Measurements from ENCODE around the gene KIAA1671.
"Not testable (repeated sequence)": the region's sequence is repeated elsewhere in the genome, so short reads cannot be mapped to it uniquely, and the experiment has no call there.

KIAA1671 gene

GRCh38 chr22:25177226-25177625 is 224.7 kb downstream of the KIAA1671 start:
- DNase-seq: no peak

GRCh38 chr22:25177895-25178294 is 225.4 kb downstream of the KIAA1671 start:
- DNase-seq: no peak

- DNase-seq: not testable (repeated sequence)
Observed at GRCh38 chr22:25178348-25178747, 225.8 kb downstream of the KIAA1671 start.

- DNase-seq: not testable (repeated sequence)
Observed at GRCh38 chr22:25178869-25179631, 226.5 kb downstream of the KIAA1671 start.

GRCh38 chr22:25182131-25183110 is 229.9 kb downstream of the KIAA1671 start:
- no peak for DNase-seq

GRCh38 chr22:25183949-25184619 is 231.6 kb downstream of the KIAA1671 start:
- DNase-seq: no peak

- no peak for DNase-seq
Observed at GRCh38 chr22:25186140-25186539, 233.6 kb downstream of the KIAA1671 start.

GRCh38 chr22:25187469-25187868 is 235.0 kb downstream of the KIAA1671 start:
- no peak for DNase-seq

GRCh38 chr22:25192406-25192805 is 239.9 kb downstream of the KIAA1671 start:
- no peak for DNase-seq

- DNase-seq: no peak
Observed at GRCh38 chr22:25193130-25193529, 240.6 kb downstream of the KIAA1671 start.

- no peak for DNase-seq
Observed at GRCh38 chr22:25193548-25193947, 241.0 kb downstream of the KIAA1671 start.

GRCh38 chr22:25196326-25196725 is 243.8 kb downstream of the KIAA1671 start:
- DNase-seq: no peak

- DNase-seq: no peak
Observed at GRCh38 chr22:25197340-25197739, 244.8 kb downstream of the KIAA1671 start.

GRCh38 chr22:25199731-25200520 is 247.4 kb downstream of the KIAA1671 start, which contains the start of gene CRYBB3:
Gene CRYBB3 (plus strand): TSS chr22:25199858. CDS start chr22:25201397, 1,539 bp downstream.
- DNase-seq: no peak

- no peak for DNase-seq
Observed at GRCh38 chr22:25200967-25201366, 248.5 kb downstream of the KIAA1671 start.

- DNase-seq: no peak
Observed at GRCh38 chr22:25201557-25202273, 249.2 kb downstream of the KIAA1671 start.

- DNase-seq: peak; percentile 53
Observed at GRCh38 chr22:25202290-25202921, 249.9 kb downstream of the KIAA1671 start.

GRCh38 chr22:25203082-25203481 is 250.6 kb downstream of the KIAA1671 start:
- DNase-seq: no peak

- DNase-seq: not testable (repeated sequence)
Observed at GRCh38 chr22:25204547-25204946, 252.0 kb downstream of the KIAA1671 start.

- DNase-seq: no peak
Observed at GRCh38 chr22:25205847-25206246, 253.3 kb downstream of the KIAA1671 start.

- DNase-seq: no peak
Observed at GRCh38 chr22:25206998-25207397, 254.5 kb downstream of the KIAA1671 start.

Measured in right hindlimb (tissue), 1 donor.